Measurements from ENCODE around the gene BCAS4. TPM values are rescaled to one million over a fixed set of nuclear protein-coding genes. Genes with fewer than 3 reads are reported as not detected.

Gene BCAS4
- total RNA-seq, 1 experiment from 2014 or later: 13.5 TPM

GRCh38 chr20:50868509-50869495, 73.9 kb downstream of the BCAS4 start:
- Mint-ChIP-seq H3K4me1 (ENCODE audit: low read depth, unreplicated experiment) (peaks cover 18% of the 10 kb centered on the region), H3K27ac (ENCODE audit: unreplicated experiment) (peak overlapping the region; percentile 36), H3K4me3 (ENCODE audit: low read depth, unreplicated experiment) (no peak overlapping the region), H3K36me3 (ENCODE audit: insufficient read depth, unreplicated experiment) (no peaks in the 10 kb centered on the region), H3K9me3 (ENCODE audit: low read depth, unreplicated experiment) (no peaks in the 10 kb centered on the region), H3K27me3 (ENCODE audit: unreplicated experiment) (no peaks in the 10 kb centered on the region)
- DNase-seq: peak; percentile 38
- TF ChIP-seq, protein P1, sequence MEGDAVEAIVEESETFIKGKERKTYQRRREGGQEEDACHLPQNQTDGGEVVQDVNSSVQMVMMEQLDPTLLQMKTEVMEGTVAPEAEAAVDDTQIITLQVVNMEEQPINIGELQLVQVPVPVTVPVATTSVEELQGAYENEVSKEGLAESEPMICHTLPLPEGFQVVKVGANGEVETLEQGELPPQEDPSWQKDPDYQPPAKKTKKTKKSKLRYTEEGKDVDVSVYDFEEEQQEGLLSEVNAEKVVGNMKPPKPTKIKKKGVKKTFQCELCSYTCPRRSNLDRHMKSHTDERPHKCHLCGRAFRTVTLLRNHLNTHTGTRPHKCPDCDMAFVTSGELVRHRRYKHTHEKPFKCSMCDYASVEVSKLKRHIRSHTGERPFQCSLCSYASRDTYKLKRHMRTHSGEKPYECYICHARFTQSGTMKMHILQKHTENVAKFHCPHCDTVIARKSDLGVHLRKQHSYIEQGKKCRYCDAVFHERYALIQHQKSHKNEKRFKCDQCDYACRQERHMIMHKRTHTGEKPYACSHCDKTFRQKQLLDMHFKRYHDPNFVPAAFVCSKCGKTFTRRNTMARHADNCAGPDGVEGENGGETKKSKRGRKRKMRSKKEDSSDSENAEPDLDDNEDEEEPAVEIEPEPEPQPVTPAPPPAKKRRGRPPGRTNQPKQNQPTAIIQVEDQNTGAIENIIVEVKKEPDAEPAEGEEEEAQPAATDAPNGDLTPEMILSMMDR (IDR thresholded peaks at IDR 0.05; ENCODE audit: unreplicated experiment): no peak
- no TSS peak for BruUV-seq (replicated peaks)
- CTCF ChIA-PET: interaction anchor here (0.5 to 1.9 kb wide), 6 partner anchors 10 to 809 kb away, joined by 3 to 11 read pairs (median 4); partner anchors contain the start of gene BCAS4
- intact Hi-C loops (cut with micrococcal nuclease; ENCODE audit: unreplicated experiment): no loop called here

- peaks cover under 1% of the 10 kb centered on the region for H3K36me3 Mint-ChIP-seq (ENCODE audit: insufficient read depth, unreplicated experiment)
- TF ChIP-seq, protein P1 (IDR thresholded peaks at IDR 0.05; ENCODE audit: unreplicated experiment): no peak
- H3K9me3 Mint-ChIP-seq (ENCODE audit: low read depth, unreplicated experiment): no peaks in the 10 kb centered on the region
- H3K4me1 Mint-ChIP-seq (ENCODE audit: low read depth, unreplicated experiment): peaks cover 18% of the 10 kb centered on the region
- no peak overlapping the region for H3K27ac Mint-ChIP-seq (ENCODE audit: unreplicated experiment)
- no peaks in the 10 kb centered on the region for H3K27me3 Mint-ChIP-seq (ENCODE audit: unreplicated experiment)
- CTCF ChIA-PET: interaction anchor here (0.9 kb wide), 1 partner anchor 18 kb away, joined by 3 read pairs; no protein-coding TSS in a partner anchor
- intact Hi-C loops (cut with micrococcal nuclease; ENCODE audit: unreplicated experiment): no loop called here
- H3K4me3 Mint-ChIP-seq (ENCODE audit: low read depth, unreplicated experiment): no peak overlapping the region
- no TSS peak for BruUV-seq (replicated peaks)
- no peak for DNase-seq
These were observed 75.8 kb downstream of the BCAS4 start for GRCh38 chr20:50870561-50871161.

GRCh38 chr20:50872560-50873425, 77.9 kb downstream of the BCAS4 start:
- CTCF ChIA-PET: no interaction called here
- intact Hi-C loops (cut with micrococcal nuclease; ENCODE audit: unreplicated experiment): no loop called here
- BruUV-seq (replicated peaks): no TSS peak
- H3K4me1 Mint-ChIP-seq (ENCODE audit: low read depth, unreplicated experiment): peaks cover 18% of the 10 kb centered on the region
- TF ChIP-seq, protein P1 (IDR thresholded peaks at IDR 0.05; ENCODE audit: unreplicated experiment): no peak
- no peak overlapping the region for H3K27ac Mint-ChIP-seq (ENCODE audit: unreplicated experiment)
- DNase-seq: no peak
- H3K36me3 Mint-ChIP-seq (ENCODE audit: insufficient read depth, unreplicated experiment): peaks cover 5% of the 10 kb centered on the region
- no peaks in the 10 kb centered on the region for H3K9me3 Mint-ChIP-seq (ENCODE audit: low read depth, unreplicated experiment)
- no peaks in the 10 kb centered on the region for H3K27me3 Mint-ChIP-seq (ENCODE audit: unreplicated experiment)
- H3K4me3 Mint-ChIP-seq (ENCODE audit: low read depth, unreplicated experiment): no peak overlapping the region

GRCh38 chr20:50873585-50873984, 78.7 kb downstream of the BCAS4 start:
- CTCF ChIA-PET: no interaction called here
- Mint-ChIP-seq H3K9me3 (ENCODE audit: low read depth, unreplicated experiment) (no peaks in the 10 kb centered on the region), H3K4me1 (ENCODE audit: low read depth, unreplicated experiment) (peaks cover 11% of the 10 kb centered on the region), H3K27me3 (ENCODE audit: unreplicated experiment) (no peaks in the 10 kb centered on the region), H3K4me3 (ENCODE audit: low read depth, unreplicated experiment) (no peak overlapping the region), H3K27ac (ENCODE audit: unreplicated experiment) (no peak overlapping the region), H3K36me3 (ENCODE audit: insufficient read depth, unreplicated experiment) (peaks cover 5% of the 10 kb centered on the region)
- intact Hi-C loops (cut with micrococcal nuclease; ENCODE audit: unreplicated experiment): no loop called here
- DNase-seq: no peak
- TF ChIP-seq, protein P1 (IDR thresholded peaks at IDR 0.05; ENCODE audit: unreplicated experiment): no peak
- no TSS peak for BruUV-seq (replicated peaks)

Data from Calu3 (cell line).